Activated CD8-positive, alpha-beta T cell treated with anti-CD3 and anti-CD28 coated beads for 36 hours (primary cell): ENCODE results near the gene TLX1. TPM values are rescaled to one million over a fixed set of nuclear protein-coding genes. Genes with fewer than 3 reads are reported as not detected.

Source experiments
- ATAC-seq: fragments of 200-7000 bp; cut with Tn5 transposase; one replicate; pipeline ENCODE4 v1.10.0; 2021; ENCODE audit warnings: mild to moderate bottlenecking, moderate library complexity
- CTCF ChIA-PET: fragments of 350-600 bp; sonication (Branson Sonifier 250); formaldehyde crosslinking; loops from one replicate; lab custom pipeline; 2021; ENCODE audit warnings: antibody characterized with exemption; lab: Charles Lee
- POLR2A ChIA-PET: fragments of 350-600 bp; sonication (Branson Sonifier 250); formaldehyde crosslinking; loops from one replicate; lab custom pipeline; 2021; ENCODE audit warnings: antibody characterized with exemption; lab: Charles Lee
- DNase-seq: peaks from one replicate; pipeline ENCODE4 v3.0.0-alpha.2; 2020
- H3K27ac Mint-ChIP-seq: one replicate; pipeline ENCODE4 v1.8.0; 2021; ENCODE audit warnings: mild to moderate bottlenecking, mixed read lengths
- H3K27me3 Mint-ChIP-seq: one replicate; pipeline ENCODE4 v1.8.0; 2021; ENCODE audit warnings: mixed read lengths
- H3K36me3 Mint-ChIP-seq: one replicate; pipeline ENCODE4 v1.8.0; 2021; ENCODE audit warnings: low read depth, mixed read lengths
- H3K4me1 Mint-ChIP-seq: one replicate; pipeline ENCODE4 v1.8.0; 2021; ENCODE audit warnings: low read depth, mixed read lengths
- H3K4me3 Mint-ChIP-seq: one replicate; pipeline ENCODE4 v1.8.0; 2021; ENCODE audit warnings: mild to moderate bottlenecking, moderate library complexity, mixed read lengths
- H3K9me3 Mint-ChIP-seq: one replicate; pipeline ENCODE4 v1.8.0; 2021; ENCODE audit warnings: mixed read lengths
- CTCF ChIP-seq: fragments of 200-600 bp; IDR thresholded peaks from one replicate; pipeline ENCODE4 v1.8.0; 2022; ENCODE audit warnings: antibody characterized with exemption, mild to moderate bottlenecking
- intact Hi-C: fragments of 100-400 bp; cut with micrococcal nuclease; formaldehyde crosslinking; loops from one replicate; pipeline ENCODE4 v1.10.0; 2022
- total RNA-seq, 2 experiments: library from RNA; stranded (reverse); gene quantifications; one replicate each; pipeline ENCODE4 v1.2.3, GENCODE V29; 2021

TLX1 gene
- total RNA-seq, 2 experiments from 2014 or later, result not detected

GRCh38 chr10:101131962-101132635 is 999 bp downstream of the TLX1 start:
- no peaks in the 10 kb centered on the region for H3K9me3 Mint-ChIP-seq
- H3K27ac Mint-ChIP-seq, result no peak overlapping the region
- H3K36me3 Mint-ChIP-seq, result no peaks in the 10 kb centered on the region
- ATAC-seq, result no peak
- peaks cover 77% of the 10 kb centered on the region for H3K27me3 Mint-ChIP-seq
- H3K4me3 Mint-ChIP-seq, result peak overlapping the region; percentile 6
- ChIA-PET CTCF (interaction anchor here (1.2 to 3.2 kb wide), 5 partner anchors 10 to 65 kb away, joined by 3 to 22 read pairs (median 4); no protein-coding TSS in a partner anchor), POLR2A (interaction anchor here (0.9 kb wide), 1 partner anchor 9 kb away, joined by 3 read pairs; no protein-coding TSS in a partner anchor)
- no peak for TF ChIP-seq CTCF
- H3K4me1 Mint-ChIP-seq, result peaks cover 28% of the 10 kb centered on the region
- DNase-seq, result no peak
- intact Hi-C loops, result loop anchor here (10.0 kb wide), 1 partner anchor 407 kb away; no protein-coding TSS in a partner anchor

GRCh38 chr10:101132636-101133473 is 1.8 kb downstream of the TLX1 start:
- ChIA-PET POLR2A (interaction anchor here (0.9 to 1.4 kb wide), 2 partner anchors 8 to 9 kb away, joined by 3 read pairs; no protein-coding TSS in a partner anchor), CTCF (interaction anchor here (1.2 to 3.2 kb wide), 5 partner anchors 9 to 66 kb away, joined by 3 to 22 read pairs (median 4); no protein-coding TSS in a partner anchor)
- Mint-ChIP-seq H3K4me1 (peaks cover 28% of the 10 kb centered on the region), H3K36me3 (no peaks in the 10 kb centered on the region), H3K4me3 (no peak overlapping the region), H3K9me3 (no peaks in the 10 kb centered on the region), H3K27ac (no peak overlapping the region), H3K27me3 (peaks cover 78% of the 10 kb centered on the region)
- DNase-seq, result no peak
- no peak for TF ChIP-seq CTCF
- no peak for ATAC-seq
- intact Hi-C loops, result loop anchor here (10.0 kb wide), 1 partner anchor 408 kb away; no protein-coding TSS in a partner anchor

- ATAC-seq, result no peak
- H3K4me1 Mint-ChIP-seq, result peaks cover 30% of the 10 kb centered on the region
These were observed 2.6 kb downstream of the TLX1 start for GRCh38 chr10:101133489-101134298.

More at GRCh38 chr10:101133489-101134298, 2.6 kb downstream of the TLX1 start:
- peaks cover 82% of the 10 kb centered on the region for H3K27me3 Mint-ChIP-seq
- H3K27ac Mint-ChIP-seq, result no peak overlapping the region
- no peaks in the 10 kb centered on the region for H3K36me3 Mint-ChIP-seq
- no peak overlapping the region for H3K4me3 Mint-ChIP-seq
- no peaks in the 10 kb centered on the region for H3K9me3 Mint-ChIP-seq
- intact Hi-C loops, result loop anchor here (10.0 kb wide), 1 partner anchor 409 kb away; no protein-coding TSS in a partner anchor
- POLR2A ChIA-PET, result interaction anchor here (0.8 to 1.4 kb wide), 3 partner anchors 9 to 103 kb away, joined by 3 read pairs; partner anchors contain the start of genes PDZD7 and SFXN3
- CTCF ChIA-PET, result interaction anchor here (1.1 to 3.2 kb wide), 4 partner anchors 8 to 84 kb away, joined by 3 to 22 read pairs (median 6); no protein-coding TSS in a partner anchor
- DNase-seq, result no peak
- TF ChIP-seq CTCF, result no peak
